ENCODE measurements around the gene TRAF7.
"Not testable (repeated sequence)": the region's sequence is repeated elsewhere in the genome, so short reads cannot be mapped to it uniquely, and the experiment has no call there.

TRAF7 gene

DNA sequence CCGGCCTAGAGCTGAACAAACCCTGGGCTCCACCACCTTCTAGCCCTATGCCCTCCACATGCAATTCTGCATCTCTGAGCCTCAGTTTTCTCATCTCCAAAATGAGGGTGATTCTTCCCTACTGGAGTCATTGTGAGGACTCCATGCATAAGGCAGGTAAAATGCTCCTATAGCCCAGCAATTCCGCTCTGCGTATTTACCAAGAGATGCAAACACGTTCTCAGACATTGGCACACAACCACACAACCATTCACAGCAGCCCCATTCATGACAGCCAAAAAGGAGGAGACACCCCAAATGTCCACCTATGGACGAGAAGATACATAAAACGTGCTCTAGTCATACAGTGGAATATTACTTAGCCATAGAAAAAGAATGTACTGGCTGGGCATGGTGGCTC lies 44.7 kb downstream of the TRAF7 start:
- no peak for DNase-seq (ENCODE audit: low spot score)

DNA sequence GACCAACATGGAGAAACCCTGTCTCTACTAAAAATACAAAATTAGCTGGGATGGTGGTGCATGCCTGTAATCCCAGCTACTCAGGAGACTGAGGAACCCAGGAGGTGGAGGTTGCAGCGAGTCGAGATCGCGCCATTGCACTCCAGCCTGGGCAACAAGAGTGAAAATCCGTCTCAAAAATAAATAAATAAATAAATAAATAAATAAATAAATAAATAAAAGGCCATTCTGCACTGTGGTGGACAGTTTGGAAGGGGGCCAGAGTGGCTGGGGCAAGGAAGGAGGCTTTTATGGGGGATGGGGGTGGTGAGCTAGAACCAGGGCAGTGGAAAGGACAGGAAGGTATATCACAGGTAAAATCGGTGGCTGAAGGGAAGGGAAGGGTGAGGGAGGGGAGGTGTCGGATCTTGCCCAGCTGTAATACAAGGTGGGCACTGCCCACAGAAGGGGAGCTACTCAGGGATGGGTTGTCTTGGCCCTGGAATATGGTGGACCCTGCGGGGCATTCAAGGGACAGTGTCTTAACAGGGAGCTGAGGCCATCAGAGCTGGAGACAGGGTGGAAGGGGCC lies 47.6 kb downstream of the TRAF7 start:
- DNase-seq (ENCODE audit: low spot score), result not testable (repeated sequence)

DNA sequence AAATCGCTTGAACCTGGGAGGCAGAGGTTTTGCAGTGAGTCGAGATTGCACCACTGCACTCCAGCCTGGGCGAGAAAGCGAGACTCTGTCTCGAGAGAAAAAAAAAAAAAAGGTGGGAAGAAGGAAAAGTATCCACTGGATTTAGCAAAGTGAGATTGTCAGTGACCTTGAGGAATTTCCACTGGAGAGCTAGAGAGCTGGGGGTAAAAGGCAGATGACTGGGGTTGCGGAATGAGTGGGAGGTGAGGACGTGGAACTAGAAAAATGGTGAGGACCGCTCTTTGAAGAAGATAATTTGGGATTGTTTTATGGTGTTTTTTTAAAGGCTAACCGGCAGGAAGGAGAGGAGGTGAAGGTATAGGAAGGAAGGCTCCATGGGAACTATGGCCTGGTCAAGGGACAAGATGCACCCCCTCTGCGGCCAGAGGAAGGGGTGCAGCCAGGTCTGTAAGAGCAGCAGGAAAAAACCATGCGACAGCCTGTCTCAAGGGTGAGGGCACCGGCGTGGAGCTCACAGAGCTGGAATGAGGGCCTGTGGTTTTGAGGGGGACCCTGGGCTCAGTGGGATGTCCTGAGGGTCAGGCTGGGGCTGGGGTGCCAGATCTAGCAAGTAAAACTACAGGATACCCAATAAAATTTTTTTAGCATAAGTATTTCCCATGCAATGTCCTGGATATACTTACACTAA lies 49.0 kb downstream of the TRAF7 start:
- DNase-seq (ENCODE audit: low spot score), result no peak

DNA sequence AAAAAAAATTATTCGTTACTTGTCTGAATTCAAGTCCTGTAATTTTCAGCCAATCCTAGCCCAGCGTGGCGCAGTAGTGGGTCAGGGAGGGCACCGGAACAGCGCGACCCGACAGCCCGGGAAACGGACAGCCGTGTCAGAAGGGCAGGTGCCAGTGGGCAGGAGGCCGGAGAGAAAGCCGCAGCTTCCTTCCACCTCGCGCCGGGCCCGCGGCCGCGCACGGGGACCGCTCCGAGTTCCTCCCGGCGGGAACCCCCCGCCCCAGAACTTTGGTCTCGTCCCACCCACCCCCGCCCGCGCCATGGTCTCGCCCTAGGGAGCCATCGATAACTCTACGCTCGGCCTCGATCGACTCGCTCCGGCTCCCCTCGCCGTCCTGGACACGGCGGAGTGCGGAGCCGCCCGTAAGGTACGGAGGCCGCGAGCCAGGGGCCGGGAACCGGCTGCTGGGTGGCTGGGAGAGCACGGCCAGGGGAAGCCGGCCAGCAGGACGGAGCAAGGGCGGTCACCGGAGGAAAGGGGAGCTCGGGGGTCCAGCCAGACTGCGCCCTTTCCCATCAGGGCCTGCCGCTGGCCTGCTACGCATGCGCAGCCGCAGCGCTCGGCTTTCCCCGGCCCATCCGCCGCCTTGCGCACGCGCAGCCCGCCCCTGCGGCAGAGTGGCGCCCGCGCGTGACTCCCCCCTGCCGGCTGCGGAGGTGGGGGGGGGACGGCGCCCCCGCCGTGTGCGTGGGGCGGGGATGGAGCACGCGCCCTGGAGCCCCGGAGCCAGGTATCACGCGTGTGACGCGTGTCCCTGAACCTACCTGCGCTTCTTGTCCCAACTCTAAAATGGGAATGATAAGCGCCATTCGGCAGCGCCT lies 49.8 kb downstream of the TRAF7 start, which contains the start of gene MLST8:
Gene MLST8 (plus strand): TSS at position 351 of the 863 bp plus-strand sequence. CDS start 632 bp downstream, outside the sequence.
- DNase-seq (ENCODE audit: low spot score), result peak; percentile 87

DNA sequence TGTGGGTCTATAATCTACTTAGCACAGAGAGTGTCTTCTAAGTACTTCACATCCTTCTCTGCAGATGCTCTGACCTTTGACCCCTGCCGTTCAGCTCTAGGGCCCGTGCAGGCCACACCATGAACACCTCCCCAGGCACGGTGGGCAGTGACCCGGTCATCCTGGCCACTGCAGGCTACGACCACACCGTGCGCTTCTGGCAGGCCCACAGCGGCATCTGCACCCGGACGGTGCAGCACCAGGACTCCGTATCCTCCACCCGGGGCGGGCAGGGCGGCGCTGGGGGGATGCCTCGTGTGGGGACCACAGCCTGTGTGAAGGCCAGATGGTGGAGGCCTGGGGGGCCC lies 50.4 kb downstream of the TRAF7 start:
- no peak for DNase-seq (ENCODE audit: low spot score)

DNA sequence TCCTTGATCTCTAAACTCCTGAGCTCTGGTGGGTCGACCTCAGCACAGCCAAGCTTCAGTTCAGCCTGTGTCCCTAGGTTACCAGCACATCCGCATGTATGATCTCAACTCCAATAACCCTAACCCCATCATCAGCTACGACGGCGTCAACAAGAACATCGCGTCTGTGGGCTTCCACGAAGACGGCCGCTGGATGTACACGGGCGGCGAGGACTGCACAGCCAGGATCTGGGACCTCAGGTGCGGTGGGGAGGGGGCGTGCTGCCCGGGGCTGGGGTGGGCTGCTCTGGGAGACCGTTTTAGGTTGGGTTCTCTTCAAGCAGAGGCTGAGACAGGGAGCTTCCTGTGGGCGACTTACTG lies 50.8 kb downstream of the TRAF7 start:
- no peak for DNase-seq (ENCODE audit: low spot score)

DNA sequence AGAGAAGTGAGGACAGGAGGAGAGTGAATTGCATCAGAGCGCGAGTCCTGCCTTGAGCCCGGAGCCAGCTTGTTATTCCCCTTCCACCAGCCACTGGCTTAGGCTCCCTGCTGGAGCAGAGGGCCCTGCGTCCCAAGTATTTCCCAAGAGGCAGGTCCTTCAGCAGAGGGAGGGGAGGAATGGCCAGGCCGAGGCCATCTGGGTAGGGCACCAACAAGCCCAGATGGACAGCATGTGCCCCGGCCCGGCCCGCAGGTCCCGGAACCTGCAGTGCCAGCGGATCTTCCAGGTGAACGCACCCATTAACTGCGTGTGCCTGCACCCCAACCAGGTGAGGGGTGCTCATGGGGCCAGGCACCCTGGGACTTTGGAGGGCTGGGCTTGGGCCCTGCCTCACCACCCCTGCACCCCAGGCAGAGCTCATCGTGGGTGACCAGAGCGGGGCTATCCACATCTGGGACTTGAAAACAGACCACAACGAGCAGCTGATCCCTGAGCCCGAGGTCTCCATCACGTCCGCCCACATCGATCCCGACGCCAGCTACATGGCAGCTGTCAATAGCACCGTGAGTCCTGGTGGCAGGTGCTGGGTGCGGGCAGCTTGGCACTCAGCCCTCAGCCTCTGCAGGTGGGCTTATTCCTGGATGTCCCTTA lies 51.3 kb downstream of the TRAF7 start:
- no peak for DNase-seq (ENCODE audit: low spot score)

DNA sequence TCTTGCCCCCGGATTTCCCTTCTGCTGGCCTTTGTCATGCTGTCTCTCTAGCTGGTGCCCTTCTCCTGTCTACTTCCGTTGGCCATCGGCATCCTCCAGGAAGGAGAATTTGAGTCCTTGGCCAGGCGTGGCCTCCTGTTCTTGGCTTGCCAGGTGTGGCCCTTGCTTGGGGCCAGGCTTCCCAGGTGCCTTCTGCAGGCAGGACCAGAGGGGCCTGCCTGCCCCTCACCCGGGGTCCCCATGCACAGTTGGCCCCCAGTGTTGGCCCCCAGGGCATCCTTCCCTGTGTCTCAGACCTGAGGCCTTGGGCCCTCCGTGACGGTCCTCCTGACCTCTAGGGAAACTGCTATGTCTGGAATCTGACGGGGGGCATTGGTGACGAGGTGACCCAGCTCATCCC lies 52.3 kb downstream of the TRAF7 start:
- no peak for DNase-seq (ENCODE audit: low spot score)

DNA sequence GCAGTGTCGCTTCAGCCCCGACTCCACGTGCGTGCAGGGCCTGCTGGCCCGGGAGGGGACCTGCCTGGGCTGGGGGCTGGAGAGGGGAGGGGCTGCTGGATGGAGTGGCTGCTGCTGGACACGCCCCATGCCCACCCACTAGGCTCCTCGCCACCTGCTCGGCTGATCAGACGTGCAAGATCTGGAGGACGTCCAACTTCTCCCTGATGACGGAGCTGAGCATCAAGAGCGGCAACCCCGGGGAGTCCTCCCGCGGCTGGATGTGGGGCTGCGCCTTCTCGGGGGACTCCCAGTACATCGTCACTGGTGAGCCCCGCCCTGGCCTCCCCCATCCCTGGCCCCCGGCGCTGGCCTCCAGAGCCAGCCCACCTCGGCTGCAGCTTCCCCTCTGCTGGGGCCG lies 52.7 kb downstream of the TRAF7 start:
- DNase-seq (ENCODE audit: low spot score), result no peak

DNA sequence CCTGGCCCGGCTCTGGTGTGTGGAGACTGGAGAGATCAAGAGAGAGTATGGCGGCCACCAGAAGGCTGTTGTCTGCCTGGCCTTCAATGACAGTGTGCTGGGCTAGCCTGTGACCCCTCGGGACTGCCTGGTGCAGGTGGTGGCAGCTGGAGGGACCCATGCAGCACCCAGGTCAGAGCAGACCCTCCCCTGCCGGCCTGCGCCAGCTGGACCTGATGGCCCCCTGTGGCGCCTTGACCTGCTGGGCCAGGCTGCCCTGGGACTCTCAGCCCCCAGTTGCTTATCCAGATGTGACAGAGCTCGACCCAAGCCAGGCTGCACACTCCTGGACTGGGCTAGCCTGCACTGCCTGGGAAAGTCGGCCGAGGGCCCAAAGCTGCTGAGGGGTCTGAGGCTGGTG lies 53.2 kb downstream of the TRAF7 start:
- no peak for DNase-seq (ENCODE audit: low spot score)

DNA sequence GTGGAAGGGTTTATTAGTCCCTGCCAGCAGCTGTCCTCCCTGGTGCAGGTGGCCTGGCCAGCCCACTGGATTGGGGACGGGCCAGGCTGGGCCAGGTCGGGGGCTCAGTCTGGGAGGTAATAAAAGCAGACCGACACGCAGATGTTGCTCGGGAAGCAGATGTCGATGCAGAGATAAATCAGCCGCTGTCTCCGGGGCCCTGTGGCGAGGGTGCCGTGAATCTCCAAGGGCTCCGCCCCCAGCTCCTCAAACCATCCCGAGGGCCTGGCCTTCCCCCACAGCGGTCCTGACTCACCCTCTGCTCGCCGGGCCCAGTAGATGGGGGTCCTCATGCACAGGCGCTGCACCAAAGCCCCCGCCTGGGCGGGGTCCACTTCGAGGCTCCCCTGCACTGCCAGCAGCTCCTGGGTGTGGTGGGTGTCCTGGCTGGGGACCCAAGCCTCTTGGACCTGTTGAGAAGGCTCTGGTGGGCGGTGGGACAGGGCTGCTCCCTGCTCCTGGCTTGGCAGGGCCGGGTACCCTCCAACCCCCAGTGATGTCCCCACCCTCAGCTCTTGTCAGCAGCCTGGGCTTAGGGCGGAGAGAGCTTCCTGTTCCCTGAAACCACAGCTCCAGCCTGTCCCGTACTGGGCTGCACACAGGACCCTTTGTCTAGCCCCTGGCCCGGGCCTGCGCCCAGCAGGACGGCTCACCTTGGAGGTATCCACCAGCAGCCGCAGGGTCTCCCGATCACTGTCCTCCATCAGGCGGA lies 53.9 kb downstream of the TRAF7 start:
- no peak for DNase-seq (ENCODE audit: low spot score)

DNA sequence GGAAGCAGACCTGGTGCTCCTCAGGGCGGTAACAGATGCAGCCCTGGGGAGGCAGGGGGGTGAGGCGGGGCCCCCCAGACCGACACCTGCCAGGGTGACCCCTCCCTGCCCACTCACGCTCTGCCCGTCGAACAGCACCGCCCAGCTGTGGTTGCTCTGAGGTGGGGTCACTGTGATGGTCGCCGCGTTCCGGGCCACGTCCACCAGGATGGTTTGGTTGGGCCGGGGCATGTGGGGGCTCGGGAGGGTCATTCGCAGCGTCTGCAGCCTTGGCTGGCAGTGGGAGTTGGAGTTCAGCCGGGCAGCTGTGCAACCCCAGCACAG lies 54.4 kb downstream of the TRAF7 start:
- no peak for DNase-seq (ENCODE audit: low spot score)

DNA sequence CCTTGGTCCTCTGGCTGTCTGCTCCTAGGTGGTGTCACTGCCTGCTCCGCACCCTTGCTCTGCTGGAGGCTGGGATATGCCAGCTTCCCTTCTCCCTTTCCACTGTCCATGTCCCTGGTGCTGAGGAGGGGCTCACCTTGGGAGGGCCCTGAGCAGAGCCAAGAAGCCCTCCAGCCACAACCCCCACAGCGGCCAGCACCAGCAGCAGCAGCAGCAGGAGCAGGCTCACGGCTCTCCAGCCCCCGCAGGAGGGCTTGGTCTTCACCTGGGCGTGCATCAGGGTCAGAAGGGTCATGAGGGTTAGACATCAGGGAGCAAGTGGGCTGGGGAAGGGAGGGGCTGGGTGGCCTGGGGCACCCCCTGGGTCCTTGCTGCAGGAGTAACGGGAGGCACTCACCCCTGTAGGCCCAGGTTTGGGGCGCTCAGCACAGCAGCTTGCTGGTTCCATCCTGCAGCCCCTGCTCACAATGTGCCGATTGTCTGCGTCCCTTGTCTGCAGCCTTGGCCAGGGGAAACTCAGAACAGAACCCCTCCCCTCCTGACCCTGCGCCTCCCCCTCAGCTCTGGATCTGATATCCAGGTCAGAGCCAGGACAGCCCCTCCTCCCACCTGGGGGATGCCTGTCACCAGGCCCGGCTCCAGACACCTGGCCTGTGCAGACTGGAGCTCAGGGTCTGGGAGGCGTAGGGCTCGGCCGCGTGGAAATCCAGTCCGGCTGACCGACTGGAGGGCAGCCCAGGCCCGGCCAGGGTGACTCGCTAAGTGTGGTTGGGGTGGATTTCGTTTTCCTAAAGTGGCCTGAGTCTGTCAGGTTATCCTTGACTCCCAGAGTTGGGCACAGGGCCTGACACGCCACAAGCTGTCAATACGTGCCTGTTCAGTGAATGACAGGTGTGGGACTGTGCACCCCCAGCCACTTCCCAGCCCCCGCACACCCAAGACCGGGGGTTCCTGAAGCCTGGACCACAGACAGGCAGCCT lies 55.1 kb downstream of the TRAF7 start, which contains the start of gene BRICD5:
Gene BRICD5 (minus strand): TSS at position 478 of the 980 bp plus-strand sequence. CDS start 30 bp downstream, at position 448.
- no peak for DNase-seq (ENCODE audit: low spot score)

DNA sequence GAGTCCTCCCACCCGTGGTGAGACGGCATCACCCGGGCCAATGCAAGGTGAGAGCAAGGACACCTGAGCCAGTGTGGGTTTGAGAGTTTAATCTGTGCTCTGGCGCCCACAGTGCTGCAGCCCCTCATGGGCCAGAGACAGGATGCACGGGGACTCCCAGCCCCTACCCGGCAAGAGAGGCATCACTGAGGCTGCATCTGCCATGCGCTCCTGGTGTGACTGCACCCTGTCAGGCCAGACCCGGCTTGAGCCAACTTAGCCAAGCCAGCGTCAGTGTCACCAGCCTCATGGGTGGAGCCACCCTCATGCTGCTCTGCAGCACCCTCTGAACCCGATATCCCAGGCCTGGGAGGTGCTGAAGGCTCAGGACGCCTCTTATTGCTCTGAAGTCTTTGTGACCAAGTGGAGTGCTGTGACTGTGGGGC lies 56.4 kb downstream of the TRAF7 start:
- no peak for DNase-seq (ENCODE audit: low spot score)

DNA sequence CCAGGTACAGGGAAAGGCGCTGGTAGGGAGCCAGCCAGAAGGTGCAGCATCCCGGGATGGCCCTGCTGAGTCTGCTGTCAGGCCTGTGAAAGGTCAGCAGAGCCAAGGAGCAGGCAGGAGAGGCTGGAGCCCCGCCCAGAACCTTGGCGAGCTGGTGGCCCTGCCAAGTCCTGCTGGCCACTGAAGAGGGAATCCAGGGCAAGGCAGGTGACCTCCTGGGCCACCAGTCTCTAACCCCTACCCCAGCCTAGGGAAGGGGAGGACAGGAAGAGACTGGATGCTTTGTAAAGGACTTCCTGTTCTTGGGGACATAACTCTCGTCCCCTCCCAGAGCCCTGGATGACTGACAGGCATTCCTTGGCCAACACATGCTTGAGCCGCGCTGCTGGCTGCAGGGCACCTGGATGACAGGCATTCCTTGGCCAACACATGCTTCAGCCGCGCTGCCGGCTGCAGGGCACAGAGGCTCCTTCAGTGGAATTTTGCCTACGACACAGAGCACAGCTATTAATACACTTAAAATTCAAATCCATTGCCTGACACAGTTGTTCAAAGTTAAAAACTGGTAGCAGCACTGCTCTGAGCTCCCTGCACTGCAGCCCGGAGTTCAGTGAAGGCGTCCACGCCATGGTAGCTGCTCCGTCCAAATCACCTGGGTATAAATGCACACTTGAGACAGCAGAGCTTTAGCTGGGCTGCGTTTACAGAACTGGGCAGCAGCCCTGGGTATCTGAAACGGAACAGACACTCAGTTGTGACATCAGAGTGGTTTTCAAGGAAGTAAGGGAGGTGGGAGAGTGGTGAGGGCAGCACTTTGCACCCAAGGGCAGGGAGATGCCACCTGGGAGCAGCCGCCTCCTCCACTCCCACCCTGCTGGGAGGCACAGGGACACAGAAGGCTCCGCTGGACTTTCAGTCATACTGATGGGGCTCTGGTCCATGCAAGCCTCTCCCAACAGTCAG lies 57.1 kb downstream of the TRAF7 start:
- no peak for DNase-seq (ENCODE audit: low spot score)

DNA sequence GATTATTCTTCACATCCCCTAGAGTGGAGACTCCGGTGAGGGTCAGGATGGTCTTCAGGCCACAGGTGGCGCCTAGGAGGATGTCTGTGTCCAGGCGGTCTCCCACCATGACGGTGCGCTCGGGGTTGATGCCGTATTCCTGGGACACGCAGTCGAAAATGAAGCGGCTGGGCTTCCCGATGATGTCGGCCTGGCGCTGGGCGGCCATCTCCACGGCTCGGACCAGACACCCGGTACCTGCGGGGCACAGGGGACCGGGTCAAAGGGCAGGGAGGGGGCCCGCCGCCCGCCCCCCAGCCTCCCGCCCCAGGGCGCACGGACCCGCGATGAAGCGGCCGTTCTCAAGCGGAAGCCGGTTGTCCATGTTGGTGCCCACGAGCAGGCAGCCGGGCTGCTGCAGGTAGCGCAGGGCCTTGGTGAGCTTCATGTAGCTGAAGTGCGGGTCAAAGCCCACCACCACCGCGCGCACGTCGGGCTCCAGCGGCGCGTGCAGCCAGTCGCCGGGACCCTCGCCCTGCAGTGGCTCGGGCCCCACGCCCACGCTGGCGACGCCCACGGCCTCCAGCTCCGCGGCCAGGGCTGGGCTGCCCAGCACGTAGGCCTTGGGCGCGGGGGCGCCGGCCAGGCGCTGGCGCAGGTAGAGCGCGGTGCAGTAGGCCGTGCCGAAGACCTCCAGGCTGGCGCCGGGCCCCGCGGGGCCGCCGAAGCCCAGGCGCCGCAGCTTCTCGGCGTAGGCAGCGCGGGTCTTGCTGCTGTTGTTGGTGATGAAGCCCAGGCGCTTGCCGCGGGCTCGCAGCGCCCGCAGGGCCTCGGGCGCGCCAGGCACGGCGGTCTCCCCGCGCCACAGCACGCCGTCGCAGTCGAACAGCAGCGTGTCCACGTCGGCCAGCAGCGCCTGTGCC lies 58.5 kb downstream of the TRAF7 start:
- no peak for DNase-seq (ENCODE audit: low spot score)

DNA sequence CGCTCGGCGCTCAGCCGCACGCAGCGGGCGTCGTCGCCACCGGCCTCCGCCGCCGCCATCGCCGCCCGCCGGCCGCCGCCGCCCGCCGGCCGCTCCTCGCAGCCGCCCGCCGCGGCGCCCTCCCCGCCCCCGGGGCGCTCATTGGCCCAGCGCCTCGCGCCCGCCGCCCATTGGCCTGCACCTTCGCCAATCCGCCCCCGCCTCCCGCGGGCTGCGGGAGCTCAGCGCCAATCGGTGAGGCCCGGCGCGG lies 59.1 kb downstream of the TRAF7 start, which contains the start of gene PGP:
Gene PGP (minus strand): TSS at position 122 of the 250 bp plus-strand sequence. CDS start 63 bp downstream, at position 59.
- no peak for DNase-seq (ENCODE audit: low spot score)

DNA sequence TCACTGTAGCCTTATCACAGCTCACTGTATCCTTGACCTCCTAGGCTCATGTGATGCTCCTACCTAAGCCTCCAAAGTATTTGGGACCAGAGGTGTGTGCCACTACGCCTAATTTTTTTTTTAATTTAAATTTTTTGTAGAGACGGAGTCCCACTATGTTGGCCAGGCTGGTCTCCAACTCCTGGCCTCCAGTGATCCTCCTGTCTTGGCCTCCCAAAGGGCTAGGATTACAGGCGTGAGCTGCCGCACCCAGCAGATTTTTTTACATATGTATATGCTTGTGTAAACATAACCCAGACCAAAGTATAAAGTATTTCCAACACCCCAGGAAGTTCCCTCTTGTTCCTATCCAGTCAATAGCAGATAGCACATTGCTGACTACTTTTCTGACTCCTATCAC lies 60.7 kb downstream of the TRAF7 start:
- DNase-seq (ENCODE audit: low spot score), result no peak
